GM23338 (cell line): Measurements from ENCODE around the gene MSL3B.

Experiments used
- ATAC-seq: fragments of 200-7000 bp; cut with Tn5 transposase; 3 replicates; pipeline ENCODE4 v1.9.1; 2020
- DNase-seq: peaks from one replicate; pipeline ENCODE4 v3.0.0-alpha.2; 2015; ENCODE audit warnings: low spot score
- H2AFZ ChIP-seq: fragments of 200-600 bp; sonication (generic); 2 replicates; pipeline ENCODE4 v1.8.0; 2016; ENCODE audit warnings: antibody characterized with exemption, mild to moderate bottlenecking, moderate library complexity
- H3F3A ChIP-seq: fragments of 200-600 bp; sonication (generic); replicated peaks from 2 replicates; pipeline ENCODE4 v1.8.0; 2017; ENCODE audit warnings: antibody characterized with exemption, mixed run types, low read depth
- H3K27ac ChIP-seq: fragments of 200-600 bp; sonication (generic); 2 replicates; pipeline ENCODE4 v1.6.1; 2016; ENCODE audit warnings: low read depth
- H3K27me3 ChIP-seq: fragments of 200-600 bp; sonication (generic); 2 replicates; pipeline ENCODE4 v1.8.0; 2016; ENCODE audit warnings: mild to moderate bottlenecking, mixed run types, moderate library complexity; ENCODE audit not compliant: insufficient read depth
- H3K36me3 ChIP-seq: fragments of 200-600 bp; sonication (generic); 2 replicates; pipeline ENCODE4 v1.8.0; 2016; ENCODE audit warnings: mild to moderate bottlenecking; ENCODE audit not compliant: insufficient read depth
- H3K4me1 ChIP-seq: fragments of 200-600 bp; sonication (generic); 2 replicates; pipeline ENCODE4 v1.8.0; 2016; ENCODE audit warnings: mild to moderate bottlenecking, moderate library complexity; ENCODE audit not compliant: insufficient read depth
- H3K4me2 ChIP-seq: fragments of 200-600 bp; sonication (generic); 2 replicates; pipeline ENCODE4 v1.7.1; 2017; ENCODE audit warnings: mixed run types
- H3K4me3 ChIP-seq: fragments of 200-600 bp; sonication (generic); 2 replicates; pipeline ENCODE4 v1.6.1; 2016; ENCODE audit warnings: mixed run types
- H3K79me2 ChIP-seq: fragments of 200-600 bp; sonication (generic); replicated peaks from 2 replicates; pipeline ENCODE4 v1.8.0; 2017; ENCODE audit warnings: mild to moderate bottlenecking; ENCODE audit not compliant: insufficient read depth
- H3K9me2 ChIP-seq: fragments of 200-600 bp; sonication (generic); 2 replicates; pipeline ENCODE4 v1.8.0; 2017; ENCODE audit not compliant: insufficient read depth
- H4K20me1 ChIP-seq: fragments of 200-600 bp; sonication (generic); replicated peaks from 2 replicates; pipeline ENCODE4 v1.8.0; 2017; ENCODE audit warnings: mild to moderate bottlenecking; ENCODE audit not compliant: insufficient read depth
- H3K27ac Mint-ChIP-seq: 2 replicates; pipeline ENCODE4 v1.8.0; 2020; ENCODE audit warnings: inconsistent platforms, mild to moderate bottlenecking, moderate library complexity, mixed read lengths
- H3K27me3 Mint-ChIP-seq: 3 replicates; pipeline ENCODE4 v1.8.0; 2022; ENCODE audit warnings: low read depth, mild to moderate bottlenecking, moderate library complexity, mixed read lengths, inconsistent platforms; ENCODE audit not compliant: insufficient read depth, poor library complexity
- H3K36me3 Mint-ChIP-seq: 3 replicates; pipeline ENCODE4 v1.8.0; 2021; ENCODE audit warnings: low read depth, mild to moderate bottlenecking, inconsistent platforms, moderate library complexity, mixed read lengths
- H3K4me1 Mint-ChIP-seq: 3 replicates; pipeline ENCODE4 v1.8.0; 2020; ENCODE audit warnings: mild to moderate bottlenecking, inconsistent platforms, mixed read lengths
- H3K4me3 Mint-ChIP-seq: 3 replicates; pipeline ENCODE4 v1.8.0; 2021; ENCODE audit warnings: moderate library complexity, mild to moderate bottlenecking, inconsistent platforms, mixed read lengths
- H3K9me3 Mint-ChIP-seq: 3 replicates; pipeline ENCODE4 v1.8.0; 2020; ENCODE audit warnings: moderate library complexity, mild to moderate bottlenecking, inconsistent platforms, mixed read lengths
- ETS1 ChIP-seq: IDR thresholded peaks from 2 replicates; pipeline ENCODE4 v1.6.1; 2016; ENCODE audit warnings: antibody characterized with exemption
- EZH2 ChIP-seq: fragments of 200-600 bp; sonication (generic); IDR thresholded peaks from one replicate; pipeline ENCODE4 v1.8.0; 2017; ENCODE audit warnings: antibody characterized with exemption, mild to moderate bottlenecking, low read depth; ENCODE audit not compliant: unreplicated experiment
- NANOG ChIP-seq: IDR thresholded peaks from 2 replicates; pipeline ENCODE4 v1.6.1; 2016; ENCODE audit warnings: antibody characterized with exemption, borderline replicate concordance
- STAT1 ChIP-seq: IDR thresholded peaks from one replicate; pipeline ENCODE4 v1.6.1; 2016; ENCODE audit warnings: antibody characterized with exemption; ENCODE audit not compliant: unreplicated experiment
- ZNF462 ChIP-seq: fragments of 250-450 bp; sonication (Bioruptor Pico); IDR thresholded peaks from 2 replicates; pipeline ENCODE4 v1.5.0; 2020; ENCODE audit warnings: mild to moderate bottlenecking, moderate library complexity

The MSL3B gene

GRCh38 chr2:233871432-233871831 is 3.2 kb upstream of the MSL3B start:
- Mint-ChIP-seq H3K27me3 (peaks cover 6% of the 10 kb centered on the region), H3K27ac (no peak overlapping the region)
- no peak for DNase-seq

GRCh38 chr2:233866479-233866878 is 1.7 kb downstream of the MSL3B start:
- no peaks in the 10 kb centered on the region for H3K36me3 ChIP-seq
- H3K4me3 ChIP-seq = no peak overlapping the region
- Mint-ChIP-seq H3K36me3 (peaks cover 34% of the 10 kb centered on the region), H3K4me3 (no peak overlapping the region), H3K9me3 (peaks cover 17% of the 10 kb centered on the region; the same call in 2 of the 3 replicates), H3K4me1 (peaks cover 14% of the 10 kb centered on the region), H3K27me3 (peaks cover 7% of the 10 kb centered on the region), H3K27ac (no peak overlapping the region)
- ATAC-seq = no peak
- 0 out of 2 replicates have a peak overlapping the region, but pooled peaks have one; percentile 12 for H3K4me2 ChIP-seq
- no peaks in the 10 kb centered on the region; the same call in 1 of the 2 replicates for H4K20me1 ChIP-seq
- peaks cover 6% of the 10 kb centered on the region for H3K4me1 ChIP-seq
- no peak overlapping the region for H2AFZ ChIP-seq
- DNase-seq = no peak
- H3K27ac ChIP-seq = no peak overlapping the region
- TF ChIP-seq ETS1 = no peak
- TF ChIP-seq STAT1 = no peak
- no peak for TF ChIP-seq NANOG
- TF ChIP-seq ZNF462 = no peak
- H3K27me3 ChIP-seq = peaks cover 4% of the 10 kb centered on the region; the same call in 1 of the 2 replicates
- H3K79me2 ChIP-seq = peaks cover 17% of the 10 kb centered on the region
- 0 out of 2 replicates have a peak, but pooled peaks cover 5% of the 10 kb centered on the region for H3K9me2 ChIP-seq
- no peaks in the 10 kb centered on the region for H3F3A ChIP-seq

More at GRCh38 chr2:233871432-233871831, 3.2 kb upstream of the MSL3B start:
- no peak overlapping the region for H3K27ac ChIP-seq
- no peak overlapping the region for H3K4me2 ChIP-seq
- no peak for ATAC-seq
- Mint-ChIP-seq H3K9me3 (peaks cover 17% of the 10 kb centered on the region; the same call in 2 of the 3 replicates), H3K4me1 (0 out of 3 replicates have a peak, but pooled peaks cover 2% of the 10 kb centered on the region), H3K36me3 (peaks cover 17% of the 10 kb centered on the region), H3K4me3 (no peak overlapping the region)
- H3K27me3 ChIP-seq = peaks cover 8% of the 10 kb centered on the region; the same call in 1 of the 2 replicates
- TF ChIP-seq EZH2 = no peak
- H2AFZ ChIP-seq = no peak overlapping the region
- H3F3A ChIP-seq = no peaks in the 10 kb centered on the region
- peaks cover 12% of the 10 kb centered on the region for H3K79me2 ChIP-seq
- no peaks in the 10 kb centered on the region for H3K36me3 ChIP-seq
- H3K9me2 ChIP-seq = no peaks in the 10 kb centered on the region
- no peak overlapping the region for H3K4me3 ChIP-seq
- no peaks in the 10 kb centered on the region for H4K20me1 ChIP-seq
- H3K4me1 ChIP-seq = no peaks in the 10 kb centered on the region
